Measurements from ENCODE around the gene SYNGR1.
A peak's percentile ranks its signal among the peaks of the same experiment; 100 is the strongest.
"Not testable (repeated sequence)": the region's sequence is repeated elsewhere in the genome, so short reads cannot be mapped to it uniquely, and the experiment has no call there.

Gene SYNGR1

DNA sequence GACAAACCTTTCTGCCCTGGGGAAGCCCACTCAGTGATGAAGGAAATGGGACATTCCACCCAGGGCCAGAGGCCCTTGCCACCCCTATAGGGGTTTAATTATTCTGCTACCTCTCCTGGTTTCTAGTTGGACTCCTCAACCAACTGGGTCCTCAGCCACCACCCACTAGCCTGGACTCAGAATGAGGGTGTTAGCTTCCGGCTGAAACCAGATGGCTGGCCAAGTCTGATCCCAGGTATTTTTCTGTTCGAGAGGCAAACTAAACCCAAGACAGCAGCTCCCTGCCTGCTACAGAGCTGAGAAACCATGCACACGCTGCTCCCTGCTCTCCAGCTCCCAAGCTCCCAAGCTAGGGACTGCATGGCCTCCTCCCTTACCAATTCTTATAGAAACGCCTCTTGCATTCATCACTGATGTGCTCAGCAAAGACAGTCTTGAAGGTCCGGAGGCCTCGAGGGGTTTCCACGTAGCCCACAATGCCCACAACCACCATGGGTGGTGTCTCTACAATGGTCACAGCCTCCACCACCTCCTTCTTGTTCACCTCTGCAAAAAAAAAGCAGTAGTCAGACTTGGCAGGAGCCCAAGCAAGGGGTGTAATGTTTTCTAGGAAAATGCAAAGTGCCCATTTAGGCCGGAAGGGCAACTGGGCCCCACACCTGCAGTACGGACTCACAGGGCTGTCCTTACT is 32.6 kb upstream of the SYNGR1 start:
- peak; percentile 53 for DNase-seq (ENCODE audit: low spot score)

- no peak for DNase-seq (ENCODE audit: low spot score)
These were observed 31.9 kb upstream of the SYNGR1 start for GRCh38 chr22:39317775-39318506.

DNA sequence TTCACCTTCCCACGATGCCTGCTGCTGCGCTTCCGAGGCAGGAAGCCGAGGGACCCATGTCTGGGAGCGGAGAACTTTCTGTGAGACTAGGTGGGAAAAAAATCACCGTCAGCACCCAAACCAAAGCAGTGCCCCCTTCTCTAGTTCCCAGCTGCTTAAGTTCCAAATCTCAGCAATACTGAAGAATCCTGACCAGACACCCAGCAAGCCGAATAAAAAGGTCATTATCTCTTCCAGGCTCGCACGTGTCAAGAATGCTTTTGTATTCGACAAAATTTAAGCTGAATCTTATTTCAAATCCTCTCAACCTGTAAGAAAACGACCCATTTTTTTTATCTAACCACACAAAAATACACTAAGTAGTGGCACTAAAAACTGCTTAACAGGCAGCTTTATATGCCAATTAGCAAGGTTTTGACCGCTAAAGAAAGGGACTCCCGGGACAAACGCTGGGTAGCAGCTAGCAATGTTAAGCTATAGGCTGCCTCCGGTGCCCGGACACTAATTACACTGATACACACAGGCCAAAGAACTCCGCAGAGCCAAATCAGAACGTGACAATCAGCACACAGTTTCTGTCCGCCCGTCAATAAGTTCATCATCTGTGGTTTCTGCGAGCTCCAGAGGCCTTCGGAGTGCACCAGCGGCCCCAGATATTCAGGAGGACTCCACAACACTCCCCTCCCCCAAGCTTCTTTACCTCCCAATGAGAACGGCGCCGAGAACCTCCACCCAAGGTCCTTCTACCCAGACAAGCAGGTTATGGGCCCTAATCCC is 31.1 kb upstream of the SYNGR1 start:
- DNase-seq (ENCODE audit: low spot score) = no peak

- DNase-seq (ENCODE audit: low spot score) = peak; percentile 94
These were observed 30.3 kb upstream of the SYNGR1 start, which contains the start of gene RPL3 for GRCh38 chr22:39319284-39320022. RPL3 (minus strand) TSS chr22:39319623; CDS start chr22:39319597, 26 bp downstream.

DNA sequence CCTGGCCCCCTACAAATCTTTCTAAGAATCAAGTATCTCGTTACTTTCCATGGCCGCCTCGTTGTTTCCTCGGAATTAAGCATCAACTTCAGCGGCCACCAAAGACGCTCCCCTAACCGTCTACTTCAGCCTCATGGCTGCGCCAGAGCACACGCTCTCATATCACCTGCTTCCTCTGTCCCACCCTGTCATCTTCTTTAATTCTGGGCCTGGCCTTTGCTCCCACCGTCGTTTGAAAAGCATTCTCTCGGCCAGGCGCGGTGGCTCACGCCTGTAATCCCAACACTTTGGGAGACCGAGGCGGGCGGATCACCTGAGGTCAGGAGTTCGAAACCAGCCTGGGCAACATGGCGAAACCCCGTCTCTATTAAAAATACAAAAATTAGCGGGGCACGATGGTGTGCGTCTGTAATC is 29.2 kb upstream of the SYNGR1 start:
- DNase-seq (ENCODE audit: low spot score) = not testable (repeated sequence)

- DNase-seq (ENCODE audit: low spot score) = no peak
These were observed 24.3 kb upstream of the SYNGR1 start for GRCh38 chr22:39325392-39325932.

DNA sequence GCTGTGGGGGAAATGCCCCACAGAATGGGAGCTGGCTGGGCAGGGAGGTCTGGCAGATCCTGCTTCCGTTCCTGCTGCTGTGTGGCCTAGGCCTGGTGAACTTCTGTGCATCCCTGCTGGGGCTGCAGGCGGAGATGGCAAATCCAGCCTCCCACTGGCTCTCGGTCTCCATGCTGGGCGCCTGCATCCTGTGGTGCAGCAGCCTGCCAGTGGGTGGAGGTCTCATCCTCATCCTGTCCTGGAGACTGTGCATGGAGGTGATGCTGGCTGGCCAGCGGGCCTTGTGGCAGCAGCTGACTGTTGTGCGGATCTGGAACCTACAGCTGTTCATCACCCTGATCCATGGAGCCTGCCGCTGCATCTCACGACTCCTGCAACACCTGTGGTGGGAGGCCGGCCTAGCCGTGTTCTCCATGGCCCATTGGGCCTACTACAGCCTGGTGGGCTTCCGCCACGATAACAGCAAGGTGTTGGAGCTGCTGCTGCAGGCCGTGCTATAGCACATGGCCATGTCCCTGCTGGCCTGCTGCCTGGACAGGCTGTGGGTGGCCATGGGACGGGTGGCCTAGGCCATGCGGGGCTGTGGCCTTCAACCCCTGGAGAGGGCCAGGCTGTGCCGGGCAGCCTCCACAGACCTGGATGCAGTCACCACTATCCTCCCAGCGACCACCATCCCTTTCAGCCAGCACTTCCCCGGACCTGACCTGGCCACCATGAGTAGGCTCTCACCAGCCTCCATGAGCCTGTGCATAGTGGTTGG is 21.6 kb upstream of the SYNGR1 start:
- no peak for DNase-seq (ENCODE audit: low spot score)

- not testable (repeated sequence) for DNase-seq (ENCODE audit: low spot score)
These were observed 19.2 kb upstream of the SYNGR1 start for GRCh38 chr22:39330553-39330952.

DNA sequence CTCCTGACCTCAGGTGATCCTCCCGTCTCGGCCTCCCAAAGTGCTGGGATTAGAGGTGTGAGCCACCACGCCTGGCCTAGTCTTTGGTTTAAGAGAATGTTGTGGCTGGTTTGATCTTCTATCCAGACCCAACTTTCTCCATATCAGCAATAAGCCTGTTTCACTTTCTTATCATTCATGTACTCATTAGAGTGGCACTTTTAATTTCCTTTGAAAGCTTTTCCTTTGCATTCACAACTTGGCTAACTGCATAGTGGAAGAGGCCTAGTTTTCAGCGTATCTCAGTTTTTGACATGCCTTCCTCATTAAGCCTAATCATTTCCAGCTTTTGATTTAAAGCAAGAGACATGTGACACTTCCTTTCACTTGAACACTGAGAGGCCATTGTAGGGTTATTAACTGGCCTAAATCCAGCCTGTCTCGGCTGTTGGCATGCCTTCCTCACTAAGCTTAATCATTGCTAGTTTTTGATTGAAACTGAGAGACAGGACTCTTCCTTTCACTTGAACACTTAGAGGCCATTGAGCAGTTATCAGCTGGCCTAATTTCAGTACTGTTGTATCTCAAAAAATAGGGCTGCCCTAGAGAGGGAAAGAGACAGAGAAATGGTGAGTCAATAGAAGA is 17.2 kb upstream of the SYNGR1 start:
- no peak for DNase-seq (ENCODE audit: low spot score)

DNA sequence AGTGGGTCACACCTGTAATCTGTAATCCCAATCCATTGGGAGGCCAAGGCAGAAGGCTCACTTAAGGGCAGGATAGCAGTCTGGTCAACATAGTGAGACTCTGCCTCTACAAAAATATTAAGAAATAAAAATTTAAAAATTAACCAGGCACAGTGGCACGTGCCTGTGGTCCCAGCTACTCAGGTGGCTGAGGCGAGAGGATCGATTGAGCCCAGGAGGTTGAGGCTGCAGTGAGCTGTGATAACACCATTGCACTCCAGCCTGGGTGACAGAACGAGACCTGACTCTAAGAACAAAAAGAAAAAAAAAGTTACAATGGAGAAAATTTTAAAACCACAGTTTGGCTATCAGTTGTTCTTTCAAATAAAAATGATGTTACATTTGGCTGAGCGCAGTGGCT is 13.4 kb upstream of the SYNGR1 start:
- no peak for DNase-seq (ENCODE audit: low spot score)

- not testable (repeated sequence) for DNase-seq (ENCODE audit: low spot score)
These were observed 10.0 kb upstream of the SYNGR1 start for GRCh38 chr22:39339775-39340174.

- no peak for DNase-seq (ENCODE audit: low spot score)
These were observed 8.6 kb upstream of the SYNGR1 start for GRCh38 chr22:39341179-39341578.

DNA sequence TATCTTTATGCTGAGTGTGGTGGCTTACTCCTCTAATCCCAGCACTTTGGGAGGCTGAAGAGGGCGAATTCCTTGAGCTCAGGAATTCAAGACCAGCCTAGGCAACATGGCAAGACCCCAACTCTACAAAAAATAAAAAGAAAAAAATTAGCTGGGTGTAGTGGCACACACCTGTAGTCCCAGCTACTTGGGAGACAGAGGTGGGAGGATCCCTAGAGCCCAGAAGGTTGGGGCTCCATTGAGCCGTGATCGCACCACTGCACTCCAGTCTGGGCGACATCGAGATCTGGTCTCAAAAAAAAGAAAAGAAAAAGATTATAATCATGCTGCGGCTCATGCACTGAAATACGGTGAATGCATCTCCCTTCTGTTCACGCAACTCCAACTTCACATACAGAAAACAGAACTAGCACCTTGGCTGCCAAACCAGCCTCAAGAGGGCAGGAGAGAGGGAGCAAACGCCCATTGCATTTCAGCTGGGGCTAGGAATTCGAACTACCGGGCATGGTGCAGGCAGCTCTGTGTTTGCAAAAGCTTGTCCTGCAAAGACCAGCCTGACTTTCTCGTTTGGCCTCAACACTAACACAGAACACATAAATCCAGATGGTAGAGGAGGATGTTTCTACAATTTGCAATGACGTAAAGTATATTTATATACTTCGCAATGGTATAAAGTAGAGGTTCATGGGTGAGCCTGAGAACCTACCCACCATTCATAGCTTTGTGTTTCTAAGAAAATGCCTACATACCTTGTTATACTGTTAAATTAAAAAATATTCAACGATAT is 6.3 kb upstream of the SYNGR1 start:
- DNase-seq (ENCODE audit: low spot score) = peak; percentile 72

- no peak for DNase-seq (ENCODE audit: low spot score)
These were observed 5.8 kb upstream of the SYNGR1 start for GRCh38 chr22:39344046-39344390.

DNA sequence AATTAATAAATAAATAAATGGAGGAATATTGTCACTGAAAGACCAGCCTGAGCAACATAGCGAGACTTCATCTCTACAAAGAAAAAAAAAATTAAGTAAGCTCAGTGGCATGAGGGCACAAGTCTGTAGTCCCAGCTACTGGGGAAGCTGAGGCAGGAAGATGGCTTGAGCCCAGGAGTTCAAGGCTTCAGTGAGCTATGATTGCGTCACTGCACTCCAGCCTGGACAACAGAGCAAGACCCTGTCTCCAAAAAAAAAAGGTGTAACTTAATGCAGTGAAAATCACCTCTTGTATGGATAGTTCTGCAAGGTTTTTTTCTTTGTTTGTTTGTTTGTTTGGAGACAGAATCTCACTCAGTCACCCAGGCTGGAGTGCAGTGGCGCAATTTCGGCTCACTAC is 4.6 kb upstream of the SYNGR1 start:
- DNase-seq (ENCODE audit: low spot score) = no peak

GRCh38 chr22:39348909-39349505 is 784 bp upstream of the SYNGR1 start:
- peak; percentile 63 for DNase-seq (ENCODE audit: low spot score)

- DNase-seq (ENCODE audit: low spot score) = peak; percentile 82
These were observed 255 bp upstream of the SYNGR1 start for GRCh38 chr22:39349506-39349966.

DNA sequence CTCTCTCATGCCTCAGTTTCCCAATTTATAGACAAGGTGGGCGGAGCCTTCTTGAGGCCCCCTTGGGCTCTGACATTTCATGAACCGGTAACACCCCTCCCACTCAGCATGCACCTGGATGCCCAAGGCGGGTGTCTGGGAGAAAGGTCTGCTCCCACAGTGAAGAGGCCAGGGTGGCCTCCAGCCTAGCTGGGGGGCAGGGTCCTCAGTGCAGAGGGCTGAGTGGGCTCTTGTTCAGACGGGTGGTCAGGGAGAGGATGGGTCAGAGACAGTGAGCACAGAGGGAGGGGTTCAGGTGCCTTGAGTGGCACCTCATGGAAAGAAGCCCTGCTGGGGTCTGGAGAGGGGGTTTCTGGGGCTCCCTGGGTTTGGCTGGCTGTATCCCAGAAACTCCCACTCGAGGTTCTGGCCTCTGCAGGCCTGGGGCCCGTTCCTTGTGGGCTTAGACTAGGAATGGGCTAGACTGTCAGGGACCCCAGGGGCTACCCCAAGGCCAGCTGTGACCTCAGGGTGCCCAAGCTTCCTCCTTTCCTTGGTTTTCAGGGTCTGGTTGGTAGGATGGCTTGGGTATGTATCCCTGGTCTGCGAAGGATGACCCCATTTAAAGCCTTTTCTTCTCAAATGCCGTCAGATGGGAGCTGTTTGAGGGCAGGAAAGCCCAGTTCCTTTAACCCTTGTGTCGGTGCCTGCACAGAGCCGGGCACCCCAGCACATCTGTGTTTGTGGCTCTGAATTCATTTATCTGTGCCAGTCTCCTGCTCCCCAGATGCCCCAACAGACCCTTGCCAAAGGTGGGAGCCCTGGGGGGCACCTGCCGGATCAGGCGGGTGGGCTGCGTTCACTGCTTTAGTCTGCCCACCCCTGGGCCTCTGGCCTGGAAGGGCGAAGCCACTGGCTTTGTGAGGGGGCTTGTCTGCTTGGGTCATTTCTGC is 1.2 kb downstream of the SYNGR1 start:
- no peak for DNase-seq (ENCODE audit: low spot score)

Measured in germinal center (tissue), 1 donor.